Measurements from ENCODE around the gene SSTR3.
"Not testable (repeated sequence)": the region's sequence is repeated elsewhere in the genome, so short reads cannot be mapped to it uniquely, and the experiment has no call there.

Gene SSTR3

GRCh38 chr22:37181681-37182080 is 30.6 kb downstream of the SSTR3 start:
- no peak for DNase-seq (ENCODE audit: low spot score)

- no peak for DNase-seq (ENCODE audit: low spot score)
These were observed 31.6 kb downstream of the SSTR3 start for GRCh38 chr22:37180531-37181231.

- DNase-seq (ENCODE audit: low spot score), result no peak
These were observed 32.5 kb downstream of the SSTR3 start for GRCh38 chr22:37179622-37180420.

- no peak for DNase-seq (ENCODE audit: low spot score)
These were observed 33.2 kb downstream of the SSTR3 start for GRCh38 chr22:37179126-37179470.

GRCh38 chr22:37178350-37179125 is 33.7 kb downstream of the SSTR3 start:
- no peak for DNase-seq (ENCODE audit: low spot score)

GRCh38 chr22:37177755-37178154 is 34.5 kb downstream of the SSTR3 start:
- no peak for DNase-seq (ENCODE audit: low spot score)

GRCh38 chr22:37177221-37177620 is 35.1 kb downstream of the SSTR3 start:
- no peak for DNase-seq (ENCODE audit: low spot score)

- no peak for DNase-seq (ENCODE audit: low spot score)
These were observed 35.7 kb downstream of the SSTR3 start for GRCh38 chr22:37176464-37177061.

- no peak for DNase-seq (ENCODE audit: low spot score)
These were observed 36.6 kb downstream of the SSTR3 start for GRCh38 chr22:37175414-37176281.

GRCh38 chr22:37174964-37175363 is 37.3 kb downstream of the SSTR3 start:
- DNase-seq (ENCODE audit: low spot score), result no peak

GRCh38 chr22:37173709-37174108 is 38.6 kb downstream of the SSTR3 start:
- DNase-seq (ENCODE audit: low spot score), result no peak

GRCh38 chr22:37172266-37173245 is 39.7 kb downstream of the SSTR3 start:
- no peak for DNase-seq (ENCODE audit: low spot score)

GRCh38 chr22:37171662-37172061 is 40.6 kb downstream of the SSTR3 start:
- DNase-seq (ENCODE audit: low spot score), result no peak

- DNase-seq (ENCODE audit: low spot score), result not testable (repeated sequence)
These were observed 41.4 kb downstream of the SSTR3 start for GRCh38 chr22:37170689-37171405.

GRCh38 chr22:37169947-37170688 is 42.2 kb downstream of the SSTR3 start:
- no peak for DNase-seq (ENCODE audit: low spot score)

- DNase-seq (ENCODE audit: low spot score), result no peak
These were observed 42.9 kb downstream of the SSTR3 start for GRCh38 chr22:37169406-37169805.

- DNase-seq (ENCODE audit: low spot score), result no peak
These were observed 44.2 kb downstream of the SSTR3 start for GRCh38 chr22:37167981-37168647.

All from CD4-positive, alpha-beta T cell treated with Interleukin-15 for 4 hours (primary cell).